ENCODE data around the gene FBL. TPM values are rescaled to one million over a fixed set of nuclear protein-coding genes. Genes with fewer than 3 reads are reported as not detected.
"Not testable (repeated sequence)": the region's sequence is repeated elsewhere in the genome, so short reads cannot be mapped to it uniquely, and the experiment has no call there.

FBL gene
- 89.2 and 159 TPM in 2 replicates for total RNA-seq

DNA sequence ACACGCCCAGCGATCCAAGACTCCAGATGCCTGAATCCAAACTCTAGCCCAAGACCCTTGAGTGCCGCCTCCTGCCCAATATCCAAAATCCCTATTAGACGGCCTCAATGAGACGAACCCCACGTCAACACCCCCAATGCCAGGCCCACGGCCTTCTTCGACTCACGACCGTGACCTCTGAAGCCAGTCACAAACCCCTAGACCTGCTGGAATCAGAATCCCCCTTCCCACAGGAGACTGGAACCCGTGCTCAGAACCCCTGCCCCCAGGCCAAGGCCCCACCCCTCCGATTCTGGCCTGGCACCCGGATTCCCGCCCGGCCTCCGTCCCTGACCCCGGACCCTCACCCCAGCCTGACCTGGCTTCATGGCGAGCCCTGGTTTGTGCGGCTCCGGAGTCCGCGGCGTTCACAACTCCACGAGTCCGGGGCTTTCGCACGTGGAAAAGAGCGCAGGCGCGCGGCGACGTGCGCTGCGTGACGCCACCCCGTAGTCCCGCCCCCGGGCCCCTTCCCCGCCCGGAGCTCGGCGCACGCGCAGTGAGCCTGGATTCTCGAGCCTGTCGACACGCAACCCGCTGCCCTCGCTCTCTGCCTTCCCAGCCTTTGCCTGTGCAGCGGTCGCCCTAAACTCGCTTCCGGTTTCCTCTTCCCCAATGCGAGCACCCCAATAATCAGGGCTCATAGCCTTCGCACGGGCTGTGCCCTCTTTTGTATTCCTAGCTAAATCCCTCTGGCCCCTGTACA, at the start of gene FBL:
Gene FBL, minus strand, starts transcription at position 447 of the 745 bp plus-strand sequence. Its CDS starts 79 bp downstream, at position 368.
- peak; percentile 74 for DNase-seq (ENCODE audit: low read depth)

DNA sequence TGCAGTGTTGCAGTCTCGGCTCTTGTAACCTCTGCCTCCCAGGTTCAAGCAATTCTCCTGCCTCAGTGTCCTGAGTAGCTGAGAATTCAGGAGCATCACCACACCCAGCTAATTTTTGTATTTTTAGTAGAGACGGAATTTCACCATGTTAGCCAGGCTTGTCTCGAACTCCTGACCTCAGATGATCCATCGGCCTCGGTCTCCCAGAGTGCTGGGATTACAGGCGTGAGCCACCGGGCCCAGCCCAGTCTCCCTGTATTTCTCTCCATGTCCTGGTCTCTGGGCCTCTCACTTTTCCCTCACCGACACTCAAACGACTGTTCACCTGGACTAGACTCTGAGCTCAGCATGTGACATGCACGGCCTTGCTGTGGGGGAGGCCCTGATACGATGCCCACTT, 48.9 kb upstream of the FBL start:
- not testable (repeated sequence) for DNase-seq (ENCODE audit: low read depth)

DNA sequence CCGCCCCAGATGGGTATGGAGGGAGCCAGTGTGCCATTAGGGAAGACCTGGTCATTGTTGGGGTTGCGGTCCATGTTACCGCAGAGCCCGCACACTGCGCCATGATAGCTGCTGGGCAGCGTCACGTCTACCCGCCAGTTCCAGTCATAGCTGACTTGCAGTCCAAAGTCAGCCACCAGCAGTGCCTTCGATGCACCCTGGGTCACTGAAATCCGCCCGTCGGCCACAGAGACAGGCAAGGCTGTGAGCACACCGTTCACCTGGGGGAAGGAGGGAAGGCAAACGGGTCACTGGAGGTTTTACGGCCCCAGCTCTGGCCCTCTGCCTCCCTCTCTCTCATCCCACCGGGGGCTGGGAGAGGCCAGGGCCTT, 48.0 kb upstream of the FBL start:
- DNase-seq (ENCODE audit: low read depth) = not testable (repeated sequence)

DNA sequence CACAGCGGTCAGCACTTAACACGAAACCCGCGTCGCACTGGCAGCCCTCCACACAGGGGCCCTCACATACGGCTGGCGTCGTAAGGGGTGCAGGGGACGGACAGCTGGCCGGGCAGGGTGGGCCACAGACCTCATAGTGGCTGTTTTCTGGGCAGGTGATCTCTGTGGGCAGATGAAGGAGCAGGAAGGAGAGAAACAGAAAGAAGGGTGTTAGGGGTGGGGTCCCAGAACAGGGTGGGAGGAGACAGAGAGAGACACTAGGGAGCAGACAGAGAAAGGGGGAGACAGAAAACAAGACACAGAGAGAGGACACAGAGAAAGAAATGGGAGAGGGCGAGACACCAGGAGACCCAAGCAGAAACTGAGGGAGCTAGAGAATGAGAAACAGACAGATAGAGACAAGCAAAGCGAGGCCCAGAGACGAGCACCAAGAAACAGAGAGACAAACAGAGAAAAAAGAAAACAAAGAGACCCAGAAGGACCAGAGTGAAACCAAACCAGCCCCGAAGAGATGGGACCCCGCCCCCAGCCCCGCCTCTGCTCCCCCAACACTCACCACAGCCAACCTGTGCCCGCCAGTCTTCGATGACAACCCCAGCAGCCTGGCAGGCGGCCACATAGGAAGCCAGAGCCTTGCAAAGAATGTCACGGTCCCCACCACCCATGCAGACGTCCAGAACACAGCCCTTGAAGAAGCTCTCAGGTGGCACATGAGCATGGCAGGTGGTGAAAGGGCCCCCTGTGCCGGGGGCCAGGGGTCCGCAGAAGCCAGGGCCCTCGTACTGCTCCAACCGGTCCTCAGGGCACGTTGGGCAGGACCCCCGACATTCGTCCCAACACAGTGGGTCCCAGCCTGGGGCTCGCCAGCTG, 47.4 kb upstream of the FBL start:
- not testable (repeated sequence) for DNase-seq (ENCODE audit: low read depth)

DNA sequence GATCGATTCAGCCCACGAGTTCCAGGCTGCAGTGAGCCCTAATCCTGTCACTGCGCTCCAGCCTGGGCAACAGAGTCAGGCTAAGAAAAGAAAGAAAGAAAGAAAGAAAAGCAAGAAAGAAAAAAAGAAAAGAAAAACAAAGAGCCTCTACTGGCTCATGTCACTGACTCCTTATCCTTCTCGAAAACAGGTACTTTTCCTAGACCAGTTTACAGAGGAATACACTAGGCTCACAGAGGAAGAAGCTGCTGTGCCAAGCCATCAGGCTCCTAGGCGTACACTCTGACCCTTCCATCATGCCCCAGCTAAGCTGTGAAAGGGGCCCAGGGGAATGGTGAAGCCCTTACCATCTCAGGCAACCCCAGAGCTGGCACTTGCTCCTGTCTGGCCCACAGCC, 46.3 kb upstream of the FBL start:
- DNase-seq (ENCODE audit: low read depth) = not testable (repeated sequence)

DNA sequence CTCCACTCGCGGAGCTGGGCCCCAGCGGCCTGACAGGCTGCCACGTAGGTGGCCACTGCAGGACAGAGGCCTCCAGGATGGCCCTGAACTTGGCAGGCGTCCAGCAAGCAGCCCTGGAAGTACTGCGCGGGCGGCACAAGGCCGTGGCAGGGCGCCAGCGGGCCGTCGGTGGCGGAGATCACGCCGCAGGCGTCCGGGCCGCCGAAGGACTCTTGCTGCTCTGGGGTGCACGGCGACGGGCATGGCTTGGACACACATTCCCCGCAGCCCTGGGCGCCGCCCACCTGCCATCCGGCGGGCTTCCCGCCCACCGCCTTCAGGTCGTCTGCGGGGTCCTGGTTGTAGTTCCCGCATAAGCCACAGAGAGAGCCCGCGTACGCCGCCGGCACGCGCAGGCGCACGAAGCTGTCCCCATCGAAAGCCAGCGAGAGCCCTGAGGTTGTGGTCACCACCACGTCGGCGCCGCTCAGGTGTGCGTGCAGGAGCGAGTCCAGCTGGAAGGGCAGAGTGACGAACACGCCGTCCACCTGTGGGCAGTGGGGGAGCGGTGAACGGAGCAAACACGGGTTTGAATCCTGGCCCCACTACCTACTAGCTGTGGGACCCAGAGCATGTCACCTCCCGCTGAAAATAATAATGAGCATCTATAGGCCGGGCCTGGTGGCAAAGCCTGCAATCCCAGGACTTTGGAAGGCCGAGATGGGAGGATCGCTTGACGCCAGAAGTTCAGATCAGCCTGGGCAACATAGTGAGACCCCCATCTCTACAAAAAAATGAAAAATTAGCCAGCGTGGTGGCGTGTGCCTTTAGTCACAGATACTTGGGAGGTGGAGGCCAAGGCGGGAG, 45.7 kb upstream of the FBL start:
- not testable (repeated sequence) for DNase-seq (ENCODE audit: low read depth)

DNA sequence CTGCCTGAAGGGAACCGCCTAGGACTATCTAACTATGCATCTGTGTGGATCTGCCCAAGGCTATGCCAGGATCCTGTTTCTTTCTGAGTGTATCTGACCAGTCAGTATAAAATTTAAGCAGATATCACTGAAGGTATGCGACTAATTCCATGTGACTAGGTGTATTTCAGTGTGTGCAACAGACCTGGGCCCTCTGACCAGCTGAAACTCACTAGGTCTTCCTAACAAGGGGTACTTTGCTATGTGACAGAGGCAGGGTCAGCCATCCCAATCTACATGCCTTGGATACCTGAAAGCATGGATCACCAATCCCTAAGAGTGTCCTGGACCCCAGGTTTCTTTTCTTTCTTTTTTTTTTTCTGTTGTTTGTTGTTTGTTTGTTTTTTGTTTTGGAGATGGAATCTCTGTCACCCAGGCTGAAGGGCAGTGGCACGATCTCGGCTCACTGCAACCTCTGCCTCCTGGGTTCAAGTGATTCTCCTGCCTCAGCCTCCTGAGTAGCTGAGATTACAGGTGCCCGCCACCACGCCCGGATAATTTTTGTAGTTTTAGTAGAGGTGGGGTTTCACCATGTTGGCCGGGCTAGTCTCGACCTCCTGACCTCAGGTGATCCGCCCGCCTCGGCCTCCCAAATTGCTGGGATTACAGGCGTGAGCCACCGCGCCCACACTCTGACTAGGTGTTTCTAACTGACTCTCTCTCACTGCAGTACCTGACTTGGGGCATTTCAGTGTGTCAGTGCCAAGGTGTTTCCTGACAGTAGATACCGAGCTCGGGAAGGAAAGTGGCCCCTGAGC, 44.8 kb upstream of the FBL start:
- peak; percentile 4 for DNase-seq (ENCODE audit: low read depth)

DNA sequence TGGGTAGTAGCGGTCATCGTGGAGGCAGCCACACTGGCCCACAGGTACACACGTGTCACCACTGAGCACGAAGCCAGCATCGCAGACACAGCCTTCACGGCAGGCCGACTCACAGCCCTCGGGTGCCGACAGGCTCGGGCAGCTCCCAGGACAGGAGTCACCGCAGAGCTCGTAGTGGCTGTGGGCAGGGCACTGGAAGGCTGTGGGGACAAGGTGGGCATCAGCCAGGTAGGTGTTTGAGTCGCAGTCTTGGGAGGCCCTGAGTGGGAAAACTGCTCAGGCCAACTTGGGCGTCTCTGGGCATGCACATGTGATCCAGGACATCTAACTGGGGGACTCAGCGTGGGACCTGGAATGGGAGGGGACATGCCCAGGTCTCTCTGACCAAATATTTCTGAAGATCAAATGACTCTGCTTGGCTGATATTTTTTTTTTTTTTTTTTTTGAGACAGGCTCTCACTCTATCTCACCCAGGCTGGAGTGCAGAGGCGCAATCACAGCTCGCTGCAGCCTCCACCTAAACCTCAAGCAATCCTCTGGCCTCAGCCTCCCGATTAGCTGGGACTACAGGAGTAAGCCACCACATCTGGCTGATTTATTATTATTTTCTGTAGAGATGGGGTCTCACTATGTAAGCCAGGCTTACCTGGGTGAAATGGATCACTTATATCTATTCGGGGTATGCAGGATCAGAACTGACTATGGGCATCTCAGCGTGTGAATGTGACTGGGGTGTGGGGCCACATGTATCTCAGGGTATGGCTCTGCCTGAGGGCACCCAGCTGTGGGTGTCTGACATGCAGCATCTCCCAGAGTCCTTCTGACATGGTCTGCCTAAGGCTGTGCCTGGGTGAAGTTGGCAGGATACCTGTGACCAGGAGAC, 43.9 kb upstream of the FBL start:
- not testable (repeated sequence) for DNase-seq (ENCODE audit: low read depth)

DNA sequence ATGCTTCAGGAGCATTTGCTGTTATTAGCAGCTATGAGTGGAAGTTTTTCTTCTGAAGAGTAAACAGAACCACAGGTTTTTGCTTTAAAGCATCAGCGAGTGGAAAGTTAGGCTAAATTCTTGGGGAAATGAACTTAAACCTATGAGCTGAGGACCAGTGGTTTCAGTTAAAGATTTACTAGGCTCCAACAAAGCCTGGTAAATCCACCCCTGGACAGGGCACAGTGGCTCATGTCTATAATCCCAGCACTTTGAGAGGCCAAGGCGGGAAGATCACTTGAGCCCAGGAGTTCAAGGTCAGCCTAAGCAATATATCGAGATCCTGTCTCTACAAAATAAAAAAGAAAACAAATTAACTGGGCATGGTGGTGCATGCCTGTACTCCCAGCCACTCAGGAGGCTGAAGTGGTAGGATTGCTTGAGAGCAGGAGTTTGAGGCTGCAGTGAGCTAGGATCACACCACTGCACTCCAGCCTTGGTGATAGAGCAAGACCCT, 41.3 kb upstream of the FBL start:
- DNase-seq (ENCODE audit: low read depth) = not testable (repeated sequence)

DNA sequence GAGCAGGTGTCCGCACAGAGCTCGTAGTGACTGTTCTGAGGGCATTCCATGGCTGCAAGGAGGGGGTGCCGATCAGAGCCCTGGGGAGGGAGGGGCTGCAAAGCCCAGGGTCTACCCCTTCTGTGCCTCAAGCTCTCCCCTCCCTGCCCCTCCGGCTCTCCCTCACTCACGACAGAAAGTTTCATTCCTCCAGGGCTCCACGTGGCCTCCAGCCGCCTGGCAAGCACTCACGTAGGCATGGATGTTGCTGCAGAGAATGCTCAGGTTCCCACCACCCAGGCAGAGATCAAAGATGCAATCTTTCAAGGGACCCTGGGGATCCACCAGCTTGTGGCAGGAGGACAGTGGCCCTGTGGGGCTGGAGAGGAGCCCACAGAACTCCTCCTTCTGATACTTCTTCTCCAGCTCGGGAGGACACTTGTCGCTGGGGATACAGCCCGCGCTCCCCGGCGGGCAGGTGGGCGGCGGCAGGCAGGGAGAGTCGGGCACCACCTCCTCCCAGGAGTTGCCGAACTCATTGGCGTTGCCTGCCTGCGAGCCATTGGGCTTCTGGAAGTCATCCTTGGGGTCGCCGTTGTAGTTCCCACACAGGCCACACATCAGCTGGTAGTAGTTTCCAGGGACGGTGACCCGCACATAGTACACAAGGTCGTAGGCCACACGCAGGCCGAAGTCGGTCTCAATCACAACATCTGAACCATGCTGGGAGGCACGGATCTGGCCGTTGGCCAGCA, 39.8 kb upstream of the FBL start:
- DNase-seq (ENCODE audit: low read depth) = not testable (repeated sequence)

DNA sequence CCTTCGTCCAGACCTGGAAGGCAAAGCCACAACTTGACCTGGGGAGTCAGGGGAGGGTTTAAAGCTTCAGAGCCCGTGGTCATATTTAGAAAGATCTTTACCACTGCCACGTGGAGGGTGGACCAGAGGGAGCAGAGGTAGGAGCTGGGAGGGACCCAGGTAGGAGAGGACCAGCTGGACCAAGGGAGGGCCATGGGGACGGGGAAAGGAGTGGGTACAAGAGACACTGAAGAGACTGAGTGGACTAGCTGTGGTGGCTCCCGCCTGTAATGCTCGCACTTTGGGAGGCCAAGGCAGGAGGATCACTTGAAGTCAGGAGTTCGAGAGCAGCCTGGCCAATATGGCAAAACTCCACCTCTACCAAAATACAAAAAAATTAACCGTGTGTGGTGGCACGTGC, 38.5 kb upstream of the FBL start:
- DNase-seq (ENCODE audit: low read depth) = not testable (repeated sequence)

DNA sequence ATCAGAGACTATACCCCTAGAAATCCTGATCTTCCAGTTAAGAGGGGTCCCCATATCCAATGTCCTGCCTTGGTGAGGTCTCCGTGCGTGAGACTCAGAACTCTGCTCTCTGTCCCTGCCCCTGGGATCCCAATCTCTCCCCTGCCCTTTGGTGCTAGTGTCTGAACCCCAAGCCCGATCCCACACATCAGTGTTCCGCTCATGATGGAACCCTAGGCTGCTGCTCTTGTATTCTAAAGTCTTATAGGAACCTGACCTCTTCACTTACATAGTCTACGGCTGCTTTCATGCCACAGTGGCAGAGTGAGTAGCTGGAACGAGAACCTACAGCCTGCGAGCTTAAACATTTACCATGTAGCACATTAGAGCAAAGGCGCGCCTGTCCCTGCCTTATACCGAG, 36.5 kb upstream of the FBL start:
- not testable (repeated sequence) for DNase-seq (ENCODE audit: low read depth)

DNA sequence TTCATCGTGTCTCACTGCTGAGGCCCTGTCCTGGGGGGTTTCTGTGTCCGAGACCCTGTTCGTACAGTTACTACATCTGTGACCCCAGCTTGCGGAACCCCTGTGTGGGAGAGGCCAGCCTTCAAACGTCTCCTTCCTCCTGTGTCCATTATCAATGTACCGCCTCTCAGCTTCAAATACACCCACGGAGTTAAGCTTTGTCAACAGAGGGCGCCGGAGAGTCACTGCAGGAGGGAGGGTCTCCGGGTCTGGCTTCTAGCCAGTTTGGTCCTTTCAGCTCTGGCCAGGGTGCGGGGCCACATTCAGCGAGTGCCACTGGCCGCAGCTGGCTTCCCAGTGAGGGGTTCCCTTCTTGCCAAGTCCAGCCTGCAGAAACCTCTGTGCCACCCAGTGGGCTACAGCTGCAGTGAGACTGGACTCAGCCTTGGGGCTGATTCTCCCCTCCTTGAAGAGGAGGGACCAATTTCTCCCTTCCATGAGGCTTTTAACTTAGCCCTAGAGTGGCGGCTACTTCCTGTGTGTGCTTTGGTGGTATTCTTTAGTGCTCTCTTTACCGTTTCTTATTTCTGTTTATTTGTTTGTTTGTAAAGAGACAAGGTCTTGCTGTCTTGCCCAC, 35.4 kb upstream of the FBL start:
- DNase-seq (ENCODE audit: low read depth) = peak; percentile 11

DNA sequence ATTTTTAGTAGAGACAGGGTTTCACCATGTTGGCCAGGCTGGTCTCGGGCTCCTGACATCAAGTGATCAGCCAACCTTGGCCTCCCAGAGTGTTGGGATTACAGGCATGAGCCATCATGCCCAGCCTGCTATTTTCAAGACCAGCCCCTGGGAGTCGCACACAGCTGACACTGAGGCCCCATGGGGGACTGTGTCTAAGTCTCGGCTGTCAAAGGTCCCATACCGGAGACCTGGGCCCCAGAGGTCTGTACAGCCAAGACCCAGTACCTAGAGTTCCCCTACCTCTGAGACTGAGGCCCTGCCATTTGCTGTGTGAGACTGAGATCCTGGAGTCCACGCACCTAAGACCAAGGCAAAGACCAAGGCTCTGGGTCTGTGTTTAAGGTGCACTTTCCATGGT, 34.1 kb upstream of the FBL start:
- not testable (repeated sequence) for DNase-seq (ENCODE audit: low read depth)

DNA sequence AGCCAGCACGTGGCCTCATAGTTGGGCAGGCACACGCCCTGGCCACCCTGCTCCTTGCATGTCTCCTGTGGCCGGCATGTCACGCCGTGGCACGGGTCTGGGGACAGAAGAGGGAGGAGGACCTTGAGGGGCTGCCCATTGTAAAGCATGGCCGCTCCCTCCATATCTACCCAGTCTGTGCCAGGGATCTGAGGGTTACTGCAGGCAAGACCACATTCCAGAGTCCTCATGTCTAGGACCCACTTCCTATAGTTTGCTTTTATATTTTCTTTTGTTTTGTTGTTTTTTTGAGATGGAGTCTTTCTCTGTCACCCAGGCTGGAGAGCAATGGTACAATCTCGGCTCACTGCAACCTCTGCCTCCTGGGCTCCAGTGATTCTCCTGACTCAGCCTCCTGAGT, 33.6 kb upstream of the FBL start:
- DNase-seq (ENCODE audit: low read depth) = not testable (repeated sequence)

DNA sequence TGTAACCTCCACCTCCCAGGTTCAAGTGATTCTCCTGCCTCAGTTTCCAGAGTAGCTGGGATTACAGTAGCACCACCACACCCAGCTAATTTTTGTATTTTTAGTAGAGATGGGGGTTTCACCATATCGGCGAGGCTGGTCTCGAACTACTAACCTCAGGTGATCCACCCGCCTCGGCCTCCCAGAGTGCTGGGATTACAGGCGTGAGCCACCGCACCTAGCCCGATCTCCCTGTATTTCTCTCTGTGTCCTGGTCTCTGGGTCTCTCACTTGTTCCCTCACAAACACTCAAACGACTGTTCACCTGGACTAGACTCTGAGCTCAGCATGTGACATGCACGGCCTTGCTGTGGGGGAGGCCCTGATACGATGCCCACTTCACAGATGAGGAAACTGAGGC, 32.7 kb upstream of the FBL start:
- DNase-seq (ENCODE audit: low read depth) = not testable (repeated sequence)

DNA sequence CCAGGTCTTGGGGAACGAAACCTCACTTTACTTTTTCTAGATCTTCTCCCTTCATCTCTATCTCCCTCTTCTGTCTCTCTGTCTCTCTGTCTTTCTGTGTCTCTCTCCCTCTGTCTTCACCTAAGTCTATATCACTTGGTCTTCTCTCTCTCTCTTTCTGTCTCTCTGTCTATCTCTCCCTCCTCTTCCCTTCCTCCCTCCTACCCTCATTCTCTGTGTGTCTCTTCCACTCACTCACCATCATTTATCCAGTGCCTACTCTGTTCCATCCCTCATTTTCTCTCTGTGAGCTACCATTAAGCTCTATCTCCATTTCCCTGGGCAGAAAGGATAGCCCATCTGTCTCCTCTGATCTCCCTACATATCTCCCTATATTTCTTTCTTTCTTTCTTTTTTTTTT, 32.2 kb upstream of the FBL start:
- no peak for DNase-seq (ENCODE audit: low read depth)

DNA sequence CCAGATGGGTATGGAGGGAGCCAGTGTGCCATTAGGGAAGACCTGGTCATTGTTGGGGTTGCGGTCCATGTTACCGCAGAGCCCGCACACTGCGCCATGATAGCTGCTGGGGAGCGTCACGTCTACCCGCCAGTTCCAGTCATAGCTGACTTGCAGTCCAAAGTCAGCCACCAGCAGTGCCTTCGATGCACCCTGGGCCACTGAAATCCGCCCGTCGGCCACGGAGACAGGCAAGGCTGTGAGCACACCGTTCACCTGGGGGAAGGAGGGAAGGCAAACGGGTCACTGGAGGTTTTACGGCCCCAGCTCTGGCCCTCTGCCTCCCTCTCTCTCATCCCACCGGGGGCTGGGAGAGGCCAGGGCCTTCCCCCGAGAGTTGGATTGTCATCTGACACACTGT, 31.8 kb upstream of the FBL start:
- not testable (repeated sequence) for DNase-seq (ENCODE audit: low read depth)

DNA sequence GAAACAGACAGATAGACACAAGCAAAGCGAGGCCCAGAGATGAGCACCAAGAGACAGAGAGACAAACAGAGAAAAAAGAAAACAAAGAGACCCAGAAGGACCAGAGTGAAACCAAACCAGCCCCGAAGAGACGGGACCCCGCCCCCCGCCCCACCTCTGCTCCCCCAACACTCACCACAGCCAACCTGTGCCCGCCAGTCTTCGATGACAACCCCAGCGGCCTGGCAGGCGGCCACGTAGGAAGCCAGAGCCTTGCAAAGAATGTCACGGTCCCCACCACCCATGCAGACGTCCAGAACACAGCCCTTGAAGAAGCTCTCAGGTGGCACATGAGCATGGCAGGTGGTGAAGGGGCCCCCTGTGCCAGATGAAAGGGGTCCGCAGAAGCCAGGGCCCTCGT, 31.3 kb upstream of the FBL start:
- DNase-seq (ENCODE audit: low read depth) = not testable (repeated sequence)

Data from renal cortical epithelial cell (primary cell).